ENCODE results near the gene MFRP.

MFRP gene

DNA sequence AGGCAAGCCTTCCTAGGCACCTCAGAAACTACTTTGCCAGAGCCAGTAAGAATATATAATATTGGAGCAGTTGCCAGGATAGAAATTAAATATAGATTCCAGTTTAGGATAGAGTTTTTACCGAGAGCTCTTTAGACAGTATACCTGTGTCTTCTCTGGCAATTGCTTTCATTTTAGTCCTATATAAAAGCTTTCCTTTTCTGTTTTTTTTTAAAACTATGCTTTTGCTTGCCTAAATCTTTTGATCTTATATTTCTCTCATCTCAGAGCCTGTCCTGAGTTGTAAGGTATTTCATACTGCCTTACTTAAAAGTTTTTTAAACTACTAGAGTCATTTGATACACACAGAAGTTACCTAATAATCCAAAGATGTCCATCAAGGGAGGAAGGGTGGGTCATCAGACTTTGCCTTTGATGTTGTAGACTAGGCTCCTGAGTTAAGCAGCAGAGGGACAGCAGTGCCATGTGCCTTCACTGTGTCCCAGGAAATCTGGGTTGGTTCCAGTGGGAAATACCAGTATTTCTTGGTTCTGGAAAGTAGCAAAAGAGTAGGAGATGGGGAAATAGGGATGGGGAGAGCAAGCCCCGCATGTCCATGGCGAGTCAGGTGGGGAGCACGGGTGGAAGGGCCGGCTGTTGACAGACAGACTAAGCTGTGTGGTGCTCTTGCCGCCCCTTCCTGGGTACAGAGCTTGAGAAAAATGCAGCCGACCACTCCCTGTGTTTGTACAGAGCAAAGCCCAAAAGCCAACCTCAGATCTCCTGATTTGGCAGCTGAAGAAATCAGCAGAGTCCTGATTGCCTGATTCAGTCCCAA lies 40.7 kb downstream of the MFRP start:
- Histone ChIP-seq H2AFZ (ENCODE audit: low read length) (no peak overlapping the region), H3K4me1 (ENCODE audit: insufficient read depth, low read length, poor library complexity, severe bottlenecking) (peaks cover 6% of the 10 kb centered on the region), H3K9me2 (replicated peaks; ENCODE audit: low read depth, low read length) (no peaks in the 10 kb centered on the region), H3F3A (ENCODE audit: low read depth) (no peaks in the 10 kb centered on the region), H3K9ac (ENCODE audit: low read depth, low read length, poor library complexity, severe bottlenecking) (no peak overlapping the region), H3K79me2 (ENCODE audit: insufficient read depth, low read length) (no peaks in the 10 kb centered on the region), H4K20me1 (ENCODE audit: insufficient read depth, low read length, poor library complexity, severe bottlenecking) (no peaks in the 10 kb centered on the region), H3K4me3 (ENCODE audit: low read length, poor library complexity, severe bottlenecking) (no peak overlapping the region), H3K27me3 (ENCODE audit: insufficient read depth, low read length, poor library complexity, severe bottlenecking) (no peaks in the 10 kb centered on the region), H3K36me3 (ENCODE audit: insufficient read depth, low read length) (peaks cover 37% of the 10 kb centered on the region), H3K4me2 (ENCODE audit: low read depth, low read length, poor library complexity, severe bottlenecking) (no peak overlapping the region), H3K9me3 (ENCODE audit: insufficient read depth, low read depth, low read length) (no peaks in the 10 kb centered on the region)
- TF ChIP-seq EZH2phosphoT487 (IDR thresholded peaks at IDR 0.05; ENCODE audit: borderline replicate concordance), result no peak
- TF ChIP-seq, protein P1, sequence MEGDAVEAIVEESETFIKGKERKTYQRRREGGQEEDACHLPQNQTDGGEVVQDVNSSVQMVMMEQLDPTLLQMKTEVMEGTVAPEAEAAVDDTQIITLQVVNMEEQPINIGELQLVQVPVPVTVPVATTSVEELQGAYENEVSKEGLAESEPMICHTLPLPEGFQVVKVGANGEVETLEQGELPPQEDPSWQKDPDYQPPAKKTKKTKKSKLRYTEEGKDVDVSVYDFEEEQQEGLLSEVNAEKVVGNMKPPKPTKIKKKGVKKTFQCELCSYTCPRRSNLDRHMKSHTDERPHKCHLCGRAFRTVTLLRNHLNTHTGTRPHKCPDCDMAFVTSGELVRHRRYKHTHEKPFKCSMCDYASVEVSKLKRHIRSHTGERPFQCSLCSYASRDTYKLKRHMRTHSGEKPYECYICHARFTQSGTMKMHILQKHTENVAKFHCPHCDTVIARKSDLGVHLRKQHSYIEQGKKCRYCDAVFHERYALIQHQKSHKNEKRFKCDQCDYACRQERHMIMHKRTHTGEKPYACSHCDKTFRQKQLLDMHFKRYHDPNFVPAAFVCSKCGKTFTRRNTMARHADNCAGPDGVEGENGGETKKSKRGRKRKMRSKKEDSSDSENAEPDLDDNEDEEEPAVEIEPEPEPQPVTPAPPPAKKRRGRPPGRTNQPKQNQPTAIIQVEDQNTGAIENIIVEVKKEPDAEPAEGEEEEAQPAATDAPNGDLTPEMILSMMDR (conservative IDR thresholded peaks at IDR 0.05; ENCODE audit: low read length), result no peak

DNA sequence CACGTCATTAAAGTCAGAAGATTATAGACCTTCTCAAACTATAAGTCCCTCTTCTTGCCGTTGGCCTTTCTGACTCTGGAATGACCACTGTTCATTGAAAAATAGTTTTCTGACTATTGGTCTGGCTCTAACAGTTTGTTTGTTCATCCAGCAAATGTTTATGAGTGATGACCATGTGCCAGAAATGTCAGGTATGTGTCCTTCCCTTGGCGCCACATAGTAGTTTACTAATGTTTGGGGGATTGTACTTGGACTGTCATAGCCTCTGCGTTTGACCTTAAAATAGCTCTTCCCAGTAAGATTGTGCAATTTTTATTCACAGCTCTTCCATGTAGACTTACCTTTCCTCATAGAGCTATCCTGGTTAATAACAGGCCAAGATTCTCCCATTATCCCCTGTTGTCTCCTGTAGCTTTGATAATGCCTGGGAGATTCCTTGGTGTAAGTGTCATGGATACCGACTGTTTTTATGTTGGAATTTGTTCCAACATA lies 43.2 kb downstream of the MFRP start:
- H3F3A ChIP-seq (ENCODE audit: low read depth), result no peaks in the 10 kb centered on the region
- H3K36me3 ChIP-seq (ENCODE audit: insufficient read depth, low read length), result peaks cover 62% of the 10 kb centered on the region
- no peak overlapping the region for H3K9ac ChIP-seq (ENCODE audit: low read depth, low read length, poor library complexity, severe bottlenecking)
- H3K9me3 ChIP-seq (ENCODE audit: insufficient read depth, low read depth, low read length), result no peaks in the 10 kb centered on the region
- H3K4me3 ChIP-seq (ENCODE audit: low read length, poor library complexity, severe bottlenecking), result no peak overlapping the region
- no peaks in the 10 kb centered on the region for H3K79me2 ChIP-seq (ENCODE audit: insufficient read depth, low read length)
- no peak overlapping the region for H2AFZ ChIP-seq (ENCODE audit: low read length)
- no peak for TF ChIP-seq EZH2phosphoT487 (IDR thresholded peaks at IDR 0.05; ENCODE audit: borderline replicate concordance)
- TF ChIP-seq, protein P1 (conservative IDR thresholded peaks at IDR 0.05; ENCODE audit: low read length), result no peak
- H4K20me1 ChIP-seq (ENCODE audit: insufficient read depth, low read length, poor library complexity, severe bottlenecking), result no peaks in the 10 kb centered on the region
- peaks cover 6% of the 10 kb centered on the region for H3K4me1 ChIP-seq (ENCODE audit: insufficient read depth, low read length, poor library complexity, severe bottlenecking)
- H3K9me2 ChIP-seq (replicated peaks; ENCODE audit: low read depth, low read length), result no peaks in the 10 kb centered on the region
- no peak overlapping the region for H3K4me2 ChIP-seq (ENCODE audit: low read depth, low read length, poor library complexity, severe bottlenecking)
- H3K27me3 ChIP-seq (ENCODE audit: insufficient read depth, low read length, poor library complexity, severe bottlenecking), result no peaks in the 10 kb centered on the region

DNA sequence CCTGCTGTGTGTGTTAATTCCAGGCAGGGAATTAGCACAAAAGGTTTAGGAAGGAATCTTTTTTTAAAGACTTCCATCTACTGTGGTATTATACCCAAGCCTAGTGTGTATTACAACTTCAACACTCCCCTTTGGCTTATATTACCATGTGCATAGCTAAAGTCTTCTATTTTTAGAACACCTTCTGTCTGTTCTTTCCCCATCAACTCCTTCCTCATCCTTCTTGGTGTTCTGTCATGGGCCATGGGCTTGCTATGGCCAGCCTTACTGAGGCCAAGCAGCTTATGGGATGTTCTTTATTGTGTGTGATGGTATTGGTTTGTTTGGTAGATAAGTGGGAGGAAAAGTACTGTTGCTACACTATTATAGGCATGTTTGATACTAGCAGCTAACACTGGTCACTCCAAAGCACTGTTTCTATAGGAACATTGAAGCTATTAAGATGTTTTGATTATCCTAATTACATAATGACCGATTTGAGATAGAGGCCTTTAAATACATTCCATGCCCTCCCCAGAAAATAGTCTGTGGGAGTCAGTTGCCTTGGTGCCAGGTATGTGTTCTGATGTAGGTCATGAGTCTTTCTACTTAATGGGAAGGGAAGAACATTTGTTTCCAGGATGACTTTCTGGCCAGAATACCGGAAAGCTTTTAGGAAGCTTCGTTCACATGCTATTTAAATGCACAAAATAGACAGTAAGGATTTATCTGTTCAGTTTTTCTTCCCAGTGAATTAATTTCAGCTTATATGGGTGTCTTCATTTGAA lies 46.1 kb downstream of the MFRP start:
- no peaks in the 10 kb centered on the region for H4K20me1 ChIP-seq (ENCODE audit: insufficient read depth, low read length, poor library complexity, severe bottlenecking)
- no peaks in the 10 kb centered on the region for H3K9me2 ChIP-seq (replicated peaks; ENCODE audit: low read depth, low read length)
- H3K4me2 ChIP-seq (ENCODE audit: low read depth, low read length, poor library complexity, severe bottlenecking), result no peak overlapping the region
- H3K9me3 ChIP-seq (ENCODE audit: insufficient read depth, low read depth, low read length), result no peaks in the 10 kb centered on the region
- no peaks in the 10 kb centered on the region for H3K79me2 ChIP-seq (ENCODE audit: insufficient read depth, low read length)
- H3K4me1 ChIP-seq (ENCODE audit: insufficient read depth, low read length, poor library complexity, severe bottlenecking), result no peaks in the 10 kb centered on the region
- H3K4me3 ChIP-seq (ENCODE audit: low read length, poor library complexity, severe bottlenecking), result no peak overlapping the region
- H3K27me3 ChIP-seq (ENCODE audit: insufficient read depth, low read length, poor library complexity, severe bottlenecking), result no peaks in the 10 kb centered on the region
- TF ChIP-seq, protein P1 (conservative IDR thresholded peaks at IDR 0.05; ENCODE audit: low read length), result no peak
- no peak for TF ChIP-seq EZH2phosphoT487 (IDR thresholded peaks at IDR 0.05; ENCODE audit: borderline replicate concordance)
- H3F3A ChIP-seq (ENCODE audit: low read depth), result no peaks in the 10 kb centered on the region
- H3K9ac ChIP-seq (ENCODE audit: low read depth, low read length, poor library complexity, severe bottlenecking), result no peak overlapping the region
- H3K36me3 ChIP-seq (ENCODE audit: insufficient read depth, low read length), result peaks cover 86% of the 10 kb centered on the region
- H2AFZ ChIP-seq (ENCODE audit: low read length), result no peak overlapping the region
